Activated CD4-positive, alpha-beta T cell treated with anti-CD3 and anti-CD28 coated beads for 36 hours (primary cell): Measurements from ENCODE around the gene WDR31. TPM values are rescaled to one million over a fixed set of nuclear protein-coding genes. Genes with fewer than 3 reads are reported as not detected.
"Not testable (repeated sequence)": the region's sequence is repeated elsewhere in the genome, so short reads cannot be mapped to it uniquely, and the experiment has no call there.

ENCODE experiments used
- ATAC-seq: fragments of 200-7000 bp; cut with Tn5 transposase; one replicate; pipeline ENCODE4 v1.10.0; 2021; ENCODE audit warnings: mild to moderate bottlenecking, moderate library complexity
- CTCF ChIA-PET: fragments of 350-600 bp; sonication (Branson Sonifier 250); formaldehyde crosslinking; loops from one replicate; lab custom pipeline; 2021; ENCODE audit warnings: antibody characterized with exemption; lab: Charles Lee
- POLR2A ChIA-PET: fragments of 350-600 bp; sonication (Branson Sonifier 250); formaldehyde crosslinking; loops from one replicate; lab custom pipeline; 2021; ENCODE audit warnings: antibody characterized with exemption, inconsistent platforms; lab: Charles Lee
- DNase-seq: peaks from one replicate; pipeline ENCODE4 v3.0.0-alpha.2; 2020
- H3K27ac Mint-ChIP-seq: one replicate; pipeline ENCODE4 v1.8.0; 2021; ENCODE audit warnings: mixed read lengths
- H3K27me3 Mint-ChIP-seq: one replicate; pipeline ENCODE4 v1.8.0; 2021; ENCODE audit warnings: mixed read lengths
- H3K36me3 Mint-ChIP-seq: one replicate; pipeline ENCODE4 v1.8.0; 2021; ENCODE audit warnings: low read depth, mixed read lengths
- H3K4me1 Mint-ChIP-seq: one replicate; pipeline ENCODE4 v1.8.0; 2021; ENCODE audit warnings: mixed read lengths
- H3K4me3 Mint-ChIP-seq: one replicate; pipeline ENCODE4 v1.8.0; 2021; ENCODE audit warnings: mild to moderate bottlenecking, moderate library complexity, mixed read lengths
- H3K9me3 Mint-ChIP-seq: one replicate; pipeline ENCODE4 v1.8.0; 2021; ENCODE audit warnings: low read depth, mixed read lengths
- intact Hi-C, 2 experiments: fragments of 100-400 bp; cut with DNase I in 1 of 2; cut with micrococcal nuclease in 1 of 2; formaldehyde crosslinking; loops; one replicate each; pipeline versions ENCODE4 v1.14.2 to v1.15.1; 2022 to 2024; cut with DNase I, micrococcal nuclease
- total RNA-seq, 2 experiments: library from RNA; stranded (reverse); gene quantifications; one replicate each; pipeline ENCODE4 v1.2.3, GENCODE V29; 2021

Gene WDR31
- total RNA-seq, result 1 to 10 TPM; 1.7 to 2.1 TPM

DNA sequence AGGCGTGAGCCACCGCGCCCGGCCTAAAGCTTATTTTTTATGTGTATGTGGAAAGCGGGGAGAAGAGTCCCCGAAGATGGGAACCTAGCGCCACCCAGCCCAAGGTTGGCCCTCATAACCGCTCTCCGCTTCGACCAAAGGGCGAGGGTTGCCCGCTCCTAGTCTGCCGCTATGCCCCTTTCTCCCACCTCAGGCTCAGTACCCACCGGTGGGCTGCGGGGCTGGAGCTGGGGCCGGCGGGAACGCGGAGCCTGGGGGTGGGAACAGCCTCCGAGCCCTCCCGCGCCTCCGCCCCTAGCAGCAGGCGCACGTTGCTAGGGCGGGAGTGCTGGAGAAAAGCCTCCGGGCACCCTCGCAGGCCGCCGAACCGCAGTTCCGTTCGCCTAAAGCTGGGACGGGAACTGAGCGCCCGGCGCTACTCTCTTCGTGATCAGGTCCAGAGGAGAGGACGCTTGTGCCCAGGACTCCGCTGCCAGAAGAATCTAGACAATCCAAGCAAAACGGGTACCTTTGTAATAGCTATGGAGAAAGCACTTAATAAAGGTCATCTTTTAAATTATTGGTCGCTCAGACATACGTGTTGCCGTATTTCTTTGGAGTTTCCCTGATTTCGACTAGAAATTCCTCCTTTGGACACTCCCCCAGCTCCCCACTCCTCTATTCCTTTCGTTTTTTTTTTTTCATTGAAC lies at the start of gene WDR31:
TSS of gene WDR31 (minus strand) at position 265 of the 689 bp plus-strand sequence. CDS start 8,253 bp downstream, outside the sequence.
- POLR2A ChIA-PET, result interaction anchor here (0.6 to 1.8 kb wide), 7 partner anchors 9 to 70 kb away, joined by 3 to 6 read pairs (median 4); partner anchors contain the start of genes BSPRY, C9orf43, CDC26 and POLE3
- ATAC-seq (peak; percentile 96), DNase-seq (peak; percentile 88)
- peak within 1 kb of the TSS; percentile 43 for H3K27ac Mint-ChIP-seq
- H3K27me3 Mint-ChIP-seq, result no peaks in the 10 kb centered on the region
- intact Hi-C loops, result loop anchor here (1.0 to 10.0 kb wide), 11 partner anchors 9 to 853 kb away; partner anchors contain the start of genes C9orf43 (in 2 of the 2), CDC26 (in 2 of the 2), POLE3 (in 2 of the 2) and PRPF4 (in 2 of the 2)
- H3K4me3 Mint-ChIP-seq, result peak within 1 kb of the TSS; percentile 71
- H3K36me3 Mint-ChIP-seq, result no peaks in the 10 kb centered on the region
- no peaks in the 10 kb centered on the region for H3K9me3 Mint-ChIP-seq
- CTCF ChIA-PET, result interaction anchor here (0.8 to 2.4 kb wide), 13 partner anchors 10 to 251 kb away, joined by 3 to 13 read pairs (median 4); partner anchors contain the start of genes ALAD, BSPRY, CDC26 and PRPF4
- H3K4me1 Mint-ChIP-seq, result peaks cover 27% of the 10 kb centered on the region

DNA sequence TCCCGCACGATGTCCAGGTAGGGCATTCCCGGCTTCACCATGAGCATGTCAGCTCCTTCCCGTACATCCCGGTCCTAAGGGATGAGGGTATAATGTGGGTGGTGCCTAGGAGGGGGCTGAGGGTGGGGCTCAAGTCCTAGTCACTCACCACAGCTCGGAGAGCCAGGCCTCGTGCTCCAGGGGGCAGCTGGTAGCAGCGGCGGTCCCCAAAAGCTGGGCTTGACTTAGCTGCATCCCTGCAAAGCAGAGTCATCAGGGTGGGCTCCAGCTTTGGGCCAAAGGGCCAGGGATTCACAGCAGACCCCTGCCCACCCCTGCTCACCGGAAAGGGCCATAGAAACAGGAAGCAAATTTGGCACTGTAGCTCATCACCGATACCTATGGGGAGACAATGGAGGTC lies 49.4 kb upstream of the WDR31 start:
- peaks cover 10% of the 10 kb centered on the region for H3K36me3 Mint-ChIP-seq
- no peak overlapping the region for H3K27ac Mint-ChIP-seq
- CTCF ChIA-PET, result interaction anchor here (0.5 kb wide), 1 partner anchor 172 kb away, joined by 3 read pairs; no protein-coding TSS in a partner anchor
- H3K9me3 Mint-ChIP-seq, result no peaks in the 10 kb centered on the region
- ATAC-seq, result no peak
- H3K4me1 Mint-ChIP-seq, result no peaks in the 10 kb centered on the region
- POLR2A ChIA-PET, result no interaction called here
- no peak overlapping the region for H3K4me3 Mint-ChIP-seq
- DNase-seq, result no peak
- no peaks in the 10 kb centered on the region for H3K27me3 Mint-ChIP-seq
- intact Hi-C loops, result no loop called here

DNA sequence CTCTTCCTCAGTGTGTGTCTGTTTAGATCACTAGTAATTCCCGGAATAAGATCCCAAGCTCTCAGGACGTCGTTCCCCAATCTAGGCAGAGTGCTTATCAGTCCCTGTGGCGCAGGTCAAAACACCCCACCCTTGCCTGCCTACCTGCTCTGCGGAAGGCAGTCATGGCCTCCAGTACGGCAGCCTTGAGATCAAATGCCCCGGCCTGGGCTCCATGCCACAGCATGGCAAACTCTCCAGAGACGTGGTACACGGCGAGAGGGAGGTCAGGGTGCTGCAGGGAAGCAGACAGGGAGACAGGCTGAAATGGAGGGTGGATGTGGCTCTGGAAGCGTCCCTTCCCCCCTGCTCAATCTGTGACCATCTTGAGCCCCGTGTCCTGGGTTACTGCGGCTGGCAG lies 48.8 kb upstream of the WDR31 start:
- ChIA-PET CTCF (interaction anchor here (0.5 kb wide), 1 partner anchor 171 kb away, joined by 3 read pairs; no protein-coding TSS in a partner anchor), POLR2A (no interaction called here)
- Mint-ChIP-seq H3K36me3 (peaks cover 10% of the 10 kb centered on the region), H3K27me3 (no peaks in the 10 kb centered on the region), H3K27ac (no peak overlapping the region), H3K4me3 (no peak overlapping the region), H3K9me3 (no peaks in the 10 kb centered on the region), H3K4me1 (no peaks in the 10 kb centered on the region)
- DNase-seq, result no peak
- intact Hi-C loops, result no loop called here
- no peak for ATAC-seq

DNA sequence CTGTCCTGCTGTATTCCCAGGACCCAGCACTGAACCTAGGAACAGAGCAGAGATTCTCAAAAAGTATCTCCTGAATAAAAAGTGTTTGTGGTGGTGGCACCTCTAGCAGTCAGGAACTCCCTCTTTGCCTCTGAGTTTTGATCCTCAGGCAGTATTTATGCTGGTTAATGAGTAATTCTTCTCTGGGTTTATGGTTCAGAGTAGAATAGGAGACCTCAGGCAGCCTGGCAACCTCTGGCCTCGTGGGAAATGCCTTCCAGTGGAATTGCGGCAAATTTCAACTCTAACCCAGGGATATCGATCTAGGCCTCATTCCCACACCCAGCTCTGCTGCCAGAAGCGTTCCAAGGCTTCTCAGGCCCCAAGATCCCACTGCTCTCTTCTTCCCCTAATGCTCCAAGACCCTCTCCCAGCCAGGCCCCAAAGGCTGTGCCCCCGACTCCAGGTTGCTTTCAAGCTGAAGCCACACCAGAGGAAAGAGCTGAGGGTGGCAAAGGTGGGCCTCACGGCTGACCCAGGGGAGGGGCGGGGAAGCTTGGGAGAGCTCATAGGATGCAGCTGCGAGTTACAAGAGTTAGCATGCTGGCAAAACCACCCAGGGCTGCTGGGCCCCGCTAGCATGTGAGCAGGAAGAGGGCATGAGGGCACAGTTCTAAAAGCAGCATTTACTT lies 47.6 kb upstream of the WDR31 start:
- Mint-ChIP-seq H3K4me3 (no peak overlapping the region), H3K27me3 (no peaks in the 10 kb centered on the region), H3K36me3 (peaks cover 6% of the 10 kb centered on the region), H3K9me3 (no peaks in the 10 kb centered on the region), H3K4me1 (no peaks in the 10 kb centered on the region), H3K27ac (no peak overlapping the region)
- DNase-seq (no peak), ATAC-seq (no peak)
- intact Hi-C loops, result no loop called here
- POLR2A ChIA-PET, result no interaction called here
- CTCF ChIA-PET, result interaction anchor here (0.7 kb wide), 1 partner anchor 15 kb away, joined by 4 read pairs; no protein-coding TSS in a partner anchor

DNA sequence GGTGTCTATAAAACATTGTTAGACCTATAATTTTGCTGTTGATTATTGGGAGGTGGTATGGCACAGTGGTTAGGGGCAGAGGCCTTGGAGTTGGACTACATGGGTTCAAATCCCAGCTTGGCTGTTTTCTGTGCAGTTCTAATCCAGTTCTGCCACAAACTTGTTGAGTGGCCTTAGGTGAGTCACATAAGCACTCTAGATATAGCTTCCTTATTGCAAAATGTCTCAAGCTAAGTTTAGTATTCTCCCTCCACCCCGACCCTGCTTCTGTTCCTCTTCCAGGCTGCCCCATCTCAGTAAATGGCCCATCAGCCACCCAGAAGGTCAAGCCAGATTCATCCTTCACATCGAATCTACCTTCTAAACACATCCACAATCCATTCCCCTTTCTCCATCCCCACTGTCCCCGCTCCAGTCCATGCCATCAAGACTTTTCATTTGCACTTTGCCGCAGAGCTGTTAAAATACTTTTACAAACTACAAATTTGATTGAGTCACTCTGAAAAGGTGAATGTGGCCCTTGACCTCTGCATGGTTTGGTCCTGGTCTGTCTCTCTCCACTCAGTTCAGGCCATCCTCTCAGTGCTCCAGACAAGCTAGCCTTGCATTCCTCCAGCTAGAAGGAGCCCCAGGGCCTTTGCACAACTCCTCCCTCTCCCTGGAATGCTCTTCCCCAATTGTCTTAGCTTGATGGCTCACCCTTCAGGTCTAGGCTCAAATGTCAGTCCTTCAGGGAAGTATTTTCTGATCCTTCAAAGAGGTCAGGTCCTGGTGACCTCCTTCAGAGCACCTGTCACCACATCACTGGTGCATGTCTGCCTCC lies 46.7 kb upstream of the WDR31 start:
- Mint-ChIP-seq H3K9me3 (no peaks in the 10 kb centered on the region), H3K36me3 (peaks cover 6% of the 10 kb centered on the region), H3K4me3 (no peak overlapping the region), H3K27me3 (no peaks in the 10 kb centered on the region), H3K4me1 (no peaks in the 10 kb centered on the region), H3K27ac (no peak overlapping the region)
- ATAC-seq (no peak), DNase-seq (no peak)
- intact Hi-C loops, result no loop called here
- POLR2A ChIA-PET, result no interaction called here
- CTCF ChIA-PET, result interaction anchor here (0.7 kb wide), 1 partner anchor 148 kb away, joined by 3 read pairs; no protein-coding TSS in a partner anchor

DNA sequence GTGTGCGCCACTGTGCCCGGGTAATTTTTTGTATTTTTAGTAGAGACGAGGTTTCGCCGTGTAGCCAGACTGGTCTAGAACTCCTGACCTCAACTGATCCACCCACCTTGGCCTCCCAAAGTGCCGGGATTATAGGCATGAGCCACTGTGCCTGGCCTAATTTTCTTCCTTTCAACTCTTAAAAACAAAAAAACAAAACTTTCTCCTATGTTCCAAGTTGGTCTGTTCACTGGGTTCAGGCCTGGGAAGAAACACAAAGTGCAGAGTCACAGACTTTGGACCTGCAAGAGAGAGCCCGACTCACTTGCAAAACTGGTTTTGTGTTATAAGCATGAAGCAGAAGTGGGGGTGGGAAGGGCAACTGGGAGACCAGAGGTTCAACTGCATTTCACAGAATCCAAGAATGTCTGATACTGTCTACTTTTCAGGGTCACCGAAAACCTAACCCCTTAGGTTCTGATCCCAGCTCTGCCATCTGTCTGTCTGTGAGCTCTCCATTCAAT lies 41.9 kb upstream of the WDR31 start:
- no peaks in the 10 kb centered on the region for H3K9me3 Mint-ChIP-seq
- intact Hi-C loops, result no loop called here
- CTCF ChIA-PET, result interaction anchor here (1.3 kb wide), 1 partner anchor 21 kb away, joined by 3 read pairs; no protein-coding TSS in a partner anchor
- peaks cover 2% of the 10 kb centered on the region for H3K36me3 Mint-ChIP-seq
- H3K4me3 Mint-ChIP-seq, result no peak overlapping the region
- peaks cover 4% of the 10 kb centered on the region for H3K4me1 Mint-ChIP-seq
- DNase-seq (no peak), ATAC-seq (no peak)
- POLR2A ChIA-PET, result no interaction called here
- H3K27me3 Mint-ChIP-seq, result no peaks in the 10 kb centered on the region
- no peak overlapping the region for H3K27ac Mint-ChIP-seq

DNA sequence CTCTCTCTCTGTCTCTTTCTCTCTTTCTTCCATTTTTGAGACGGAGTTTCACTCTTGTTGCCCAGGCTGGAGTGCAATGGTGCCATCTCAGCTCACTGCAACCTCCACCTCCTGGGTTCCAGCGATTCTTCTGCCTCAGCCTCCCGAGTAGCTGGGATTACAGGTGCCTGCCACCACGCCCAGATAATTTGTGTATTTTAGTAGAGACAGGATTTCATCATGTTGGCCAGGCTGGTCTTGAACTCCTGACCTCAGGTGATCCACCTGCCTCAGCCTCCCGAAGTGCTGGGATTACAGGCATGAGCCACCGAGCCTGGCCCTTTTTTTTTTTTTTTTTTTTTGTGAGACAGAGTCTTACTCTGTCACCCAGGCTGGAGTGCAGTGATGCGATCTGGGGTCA lies 41.4 kb upstream of the WDR31 start:
- H3K4me3 Mint-ChIP-seq, H3K9me3 Mint-ChIP-seq, H3K27me3 Mint-ChIP-seq, H3K36me3 Mint-ChIP-seq, intact Hi-C loops, ATAC-seq, H3K4me1 Mint-ChIP-seq, POLR2A ChIA-PET, CTCF ChIA-PET, DNase-seq, H3K27ac Mint-ChIP-seq: not testable (repeated sequence)

DNA sequence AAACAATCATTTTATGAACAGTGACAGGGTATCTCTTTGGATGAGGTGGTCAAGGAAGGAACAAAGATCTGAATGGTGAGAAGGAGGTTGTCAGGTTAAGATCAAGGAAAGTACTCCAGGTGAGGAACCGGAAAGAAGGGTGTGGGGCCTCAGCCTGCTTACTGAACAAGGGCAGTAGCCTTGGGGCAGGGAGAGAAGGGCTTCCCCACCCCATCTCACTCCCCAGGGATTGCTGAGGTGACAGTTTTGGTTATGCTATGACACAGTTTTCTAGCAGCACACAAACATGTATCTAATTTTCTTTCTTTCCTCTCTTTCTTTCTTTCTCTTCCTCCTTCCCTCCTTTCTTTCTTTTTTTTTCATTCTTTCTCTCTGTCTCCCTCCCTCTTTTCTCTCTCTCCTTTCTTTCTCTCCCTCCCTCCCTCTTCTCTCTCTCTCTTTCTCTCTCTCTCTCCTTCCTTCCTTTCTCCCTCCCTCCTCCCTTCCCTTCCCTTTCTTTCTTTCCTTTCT lies 40.8 kb upstream of the WDR31 start:
- no peak for ATAC-seq
- peak; percentile 27 for DNase-seq
- H3K4me3 Mint-ChIP-seq, result no peak overlapping the region
- H3K27ac Mint-ChIP-seq, result peak overlapping the region; percentile 1
- no peaks in the 10 kb centered on the region for H3K27me3 Mint-ChIP-seq
- peaks cover 4% of the 10 kb centered on the region for H3K4me1 Mint-ChIP-seq
- POLR2A ChIA-PET, result no interaction called here
- intact Hi-C loops, result no loop called here
- no peaks in the 10 kb centered on the region for H3K9me3 Mint-ChIP-seq
- peaks cover 2% of the 10 kb centered on the region for H3K36me3 Mint-ChIP-seq
- CTCF ChIA-PET, result no interaction called here

DNA sequence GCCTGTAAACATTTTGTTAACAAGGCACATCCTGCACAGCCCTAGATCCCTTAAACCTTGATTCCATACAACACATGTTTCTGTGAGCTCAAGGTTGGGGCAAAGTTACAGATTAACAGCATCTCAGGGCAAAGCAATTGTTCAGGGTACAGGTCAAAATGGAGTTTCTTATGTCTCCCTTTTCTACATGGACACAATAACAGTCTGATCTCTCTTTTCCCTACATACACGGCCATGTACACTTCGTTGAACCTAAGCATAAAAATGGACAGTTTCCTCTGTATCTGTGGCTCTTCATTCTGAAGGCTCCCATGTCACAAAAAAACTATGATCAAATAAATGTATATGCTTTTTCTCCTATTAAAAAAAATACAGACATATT lies 39.7 kb upstream of the WDR31 start:
- POLR2A ChIA-PET, H3K4me3 Mint-ChIP-seq, ATAC-seq, H3K9me3 Mint-ChIP-seq, H3K27ac Mint-ChIP-seq, H3K27me3 Mint-ChIP-seq, H3K36me3 Mint-ChIP-seq, DNase-seq: not testable (repeated sequence)
- H3K4me1 Mint-ChIP-seq, result peaks cover 14% of the 10 kb centered on the region
- CTCF ChIA-PET, result interaction anchor here (0.6 kb wide), 1 partner anchor 127 kb away, joined by 3 read pairs; no protein-coding TSS in a partner anchor
- intact Hi-C loops, result loop anchor here in 1 of 2 experiments (5.0 kb wide), 1 partner anchor 38 kb away; the partner anchor contains the start of gene WDR31

DNA sequence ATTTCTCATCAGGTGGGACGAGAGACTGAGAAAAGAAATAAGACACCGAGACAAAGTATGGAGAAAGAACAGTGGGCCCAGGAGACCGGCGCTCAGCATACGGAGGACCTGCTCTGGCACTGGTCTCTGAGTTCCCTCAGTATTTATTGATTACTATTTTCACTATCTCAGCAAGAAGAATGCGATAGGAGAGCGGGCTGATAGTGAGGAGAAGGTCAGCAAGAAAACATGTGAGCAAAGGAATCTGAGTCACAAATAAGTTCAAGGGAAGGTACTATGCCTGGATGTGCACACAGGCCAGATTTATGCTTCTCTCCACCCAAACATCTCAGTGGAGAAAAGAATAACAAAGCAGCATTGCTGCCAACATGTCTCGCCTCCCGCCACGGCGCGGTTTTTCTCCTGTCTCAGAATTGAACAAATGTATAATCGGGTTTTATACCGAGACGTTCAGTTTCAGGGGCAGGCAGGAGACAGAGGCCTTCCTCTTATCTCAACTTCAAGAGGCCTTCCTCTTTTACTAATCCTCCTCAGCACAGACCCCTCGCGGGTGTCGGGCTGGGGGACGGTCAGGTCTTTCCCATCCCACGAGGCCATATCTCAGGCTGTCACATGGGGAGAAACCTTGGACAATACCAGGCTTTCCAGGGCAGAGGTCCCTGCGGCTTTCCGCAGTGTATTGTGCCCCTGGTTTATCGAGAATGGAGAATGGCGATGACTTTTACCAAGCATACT lies 39.2 kb upstream of the WDR31 start:
- ATAC-seq, POLR2A ChIA-PET, H3K27me3 Mint-ChIP-seq, DNase-seq, CTCF ChIA-PET, H3K4me3 Mint-ChIP-seq, H3K27ac Mint-ChIP-seq, H3K36me3 Mint-ChIP-seq, H3K9me3 Mint-ChIP-seq: not testable (repeated sequence)
- H3K4me1 Mint-ChIP-seq, result peaks cover 17% of the 10 kb centered on the region
- intact Hi-C loops, result loop anchor here in 1 of 2 experiments (5.0 kb wide), 1 partner anchor 37 kb away; the partner anchor contains the start of gene WDR31
